GM19099 (cell line): ENCODE results near the gene SCN1B.

Source experiments
- POLR2A ChIP-seq: IDR thresholded peaks from 3 replicates; pipeline ENCODE4 v1.6.1; 2011; ENCODE audit warnings: low read depth; ENCODE audit not compliant: insufficient read length; ENCODE audit errors: extremely low read depth

SCN1B gene

GRCh38 chr19:35030257-35031071 is at the start of gene SCN1B:
TSS of gene SCN1B (plus strand) at chr19:35030470. CDS start at chr19:35030821, 351 bp downstream.
- TF ChIP-seq POLR2A = no peak

DNA sequence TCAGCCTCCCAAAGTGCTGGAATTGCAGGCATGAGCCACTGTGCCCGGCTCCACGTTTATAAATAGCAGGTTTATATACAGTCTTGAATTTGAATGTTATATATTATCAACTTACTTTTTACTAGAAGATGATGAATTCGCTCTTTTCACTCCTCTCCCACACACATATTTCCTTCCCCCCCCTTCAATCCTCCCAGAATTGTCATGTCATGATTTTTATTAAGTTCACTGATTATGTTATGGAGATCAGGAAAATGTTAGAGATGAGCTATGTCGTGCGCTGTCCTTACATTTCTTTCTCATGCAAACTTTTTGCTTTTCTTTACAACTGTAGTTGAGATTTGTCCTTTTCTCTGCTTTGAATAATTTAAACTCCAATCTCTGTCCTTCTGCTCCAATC is 48.0 kb upstream of the SCN1B start:
- TF ChIP-seq POLR2A = no peak

- TF ChIP-seq POLR2A = no peak
Measured at GRCh38 chr19:34983786-34984185, 46.5 kb upstream of the SCN1B start.

DNA sequence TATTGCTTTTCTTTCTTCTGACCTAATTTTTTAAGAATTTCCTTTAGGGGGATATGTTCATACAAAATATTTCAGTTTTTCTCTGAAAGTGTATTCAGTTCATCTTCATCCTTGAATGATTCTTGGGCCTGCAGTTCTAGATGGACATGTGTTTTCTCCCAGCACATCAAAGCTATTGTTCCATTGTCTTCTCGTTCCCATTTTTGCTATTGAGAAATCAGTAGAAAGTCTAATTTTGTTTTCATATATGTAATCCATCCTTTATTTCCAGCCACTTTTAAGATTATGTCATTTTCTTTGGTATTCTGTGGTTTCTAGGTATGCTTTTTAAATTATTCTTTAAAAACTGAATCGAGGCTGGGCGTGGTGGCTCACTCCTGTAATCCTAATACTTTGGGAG is 46.0 kb upstream of the SCN1B start:
- TF ChIP-seq POLR2A = no peak

GRCh38 chr19:34985249-34986022 is 44.8 kb upstream of the SCN1B start:
- no peak for TF ChIP-seq POLR2A

- no peak for TF ChIP-seq POLR2A
Measured at GRCh38 chr19:34988119-34988518, 42.2 kb upstream of the SCN1B start.

DNA sequence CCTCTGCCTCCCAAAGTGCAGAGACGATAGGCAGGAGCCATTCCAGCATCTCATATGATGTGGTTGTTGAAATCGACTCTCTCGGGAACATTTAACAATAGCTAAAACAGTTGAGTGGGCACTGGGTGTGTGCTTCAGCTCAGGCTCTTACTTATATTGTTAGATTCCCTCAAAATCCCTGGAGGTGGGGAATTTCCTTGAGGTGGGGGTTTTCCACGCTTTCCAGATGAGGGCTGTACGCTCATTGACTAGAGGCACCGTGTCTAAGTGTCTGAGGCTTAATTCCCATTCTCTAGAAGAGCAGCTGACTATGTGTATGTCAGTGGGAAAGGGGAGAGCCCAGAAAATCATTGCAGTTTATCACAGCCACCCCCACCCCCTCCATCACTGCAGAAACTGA is 41.0 kb upstream of the SCN1B start:
- no peak for TF ChIP-seq POLR2A

DNA sequence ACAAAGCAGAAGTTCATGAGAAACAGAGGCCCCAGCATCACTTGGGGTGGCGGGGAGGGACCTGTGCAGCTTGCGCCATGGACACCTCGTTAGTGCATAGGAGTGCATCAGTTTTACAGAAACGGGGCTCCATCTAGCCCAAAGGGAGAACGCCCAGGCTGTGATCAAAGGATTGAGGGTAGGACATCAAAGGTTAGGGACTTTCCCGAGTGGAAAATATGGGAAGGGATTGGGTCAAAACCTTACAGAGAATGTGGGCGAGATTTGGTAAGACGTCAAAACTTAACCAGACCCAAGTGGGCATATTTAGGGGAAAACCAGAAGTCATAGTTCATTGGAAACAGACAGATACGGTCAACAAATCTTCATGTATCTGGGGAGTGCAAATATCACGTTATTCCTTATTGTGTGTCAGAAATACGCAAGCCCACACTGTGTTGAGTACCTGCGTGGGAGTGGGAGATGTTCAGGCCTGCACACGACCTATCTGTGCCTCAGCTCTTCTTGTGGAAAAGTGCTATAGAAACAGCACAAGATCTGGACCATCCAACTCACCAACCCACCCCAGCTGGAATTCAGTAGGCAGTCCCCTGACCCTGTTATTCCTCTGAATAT is 39.6 kb upstream of the SCN1B start:
- TF ChIP-seq POLR2A = no peak

DNA sequence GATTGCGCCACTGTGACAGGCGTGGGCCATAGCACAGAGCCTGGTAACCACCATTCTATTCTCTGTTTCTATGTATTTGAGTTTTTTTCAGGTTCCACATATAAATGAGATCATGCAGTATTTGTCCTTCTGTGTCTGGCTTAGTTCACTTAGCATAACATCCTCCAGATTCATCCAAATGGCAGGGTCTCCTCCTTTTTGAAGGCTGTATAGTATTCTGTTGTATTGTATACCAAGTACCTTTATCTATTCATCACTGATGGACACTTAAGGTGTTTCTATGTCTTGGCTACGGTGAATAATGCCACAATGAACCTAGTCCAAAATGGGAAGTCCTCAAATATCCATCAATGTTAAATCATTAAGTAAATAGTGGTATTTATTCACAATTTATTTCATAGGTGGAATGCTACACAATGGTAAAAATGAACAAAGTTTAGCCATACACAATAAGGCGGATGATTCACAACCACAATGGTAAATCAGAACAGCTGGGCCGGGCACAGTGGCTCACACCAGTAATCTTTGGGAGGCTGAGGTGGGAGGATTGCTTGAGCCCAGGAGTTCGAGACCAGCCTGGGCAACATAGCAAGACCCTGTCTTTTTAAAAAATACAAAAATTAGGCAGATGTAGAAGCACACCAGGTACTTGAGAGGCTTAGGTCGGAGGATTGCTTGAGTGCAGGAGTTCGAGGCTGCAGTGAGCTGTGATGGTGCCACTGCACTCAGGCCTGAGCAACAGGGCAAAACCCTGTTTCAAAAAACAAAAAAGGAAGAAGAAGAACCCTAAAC is 38.5 kb upstream of the SCN1B start:
- TF ChIP-seq POLR2A = no peak

DNA sequence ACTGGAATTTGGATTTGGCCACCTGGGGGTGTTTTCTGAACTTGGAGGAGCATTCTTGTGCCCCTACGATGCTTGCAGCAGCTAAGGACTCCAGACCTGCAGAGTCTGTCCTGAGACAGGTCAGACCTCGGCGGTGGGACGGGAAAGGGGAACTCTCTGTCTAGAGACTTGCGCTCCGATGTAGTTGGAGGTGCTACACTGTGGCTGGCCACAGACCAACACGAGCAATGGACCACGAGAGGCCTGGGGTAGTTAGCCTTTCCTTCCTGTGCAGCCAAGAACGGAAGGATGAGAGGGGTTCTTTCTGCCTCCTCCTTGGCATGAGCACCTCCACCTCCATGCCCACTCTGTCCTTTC is 36.0 kb upstream of the SCN1B start:
- no peak for TF ChIP-seq POLR2A

DNA sequence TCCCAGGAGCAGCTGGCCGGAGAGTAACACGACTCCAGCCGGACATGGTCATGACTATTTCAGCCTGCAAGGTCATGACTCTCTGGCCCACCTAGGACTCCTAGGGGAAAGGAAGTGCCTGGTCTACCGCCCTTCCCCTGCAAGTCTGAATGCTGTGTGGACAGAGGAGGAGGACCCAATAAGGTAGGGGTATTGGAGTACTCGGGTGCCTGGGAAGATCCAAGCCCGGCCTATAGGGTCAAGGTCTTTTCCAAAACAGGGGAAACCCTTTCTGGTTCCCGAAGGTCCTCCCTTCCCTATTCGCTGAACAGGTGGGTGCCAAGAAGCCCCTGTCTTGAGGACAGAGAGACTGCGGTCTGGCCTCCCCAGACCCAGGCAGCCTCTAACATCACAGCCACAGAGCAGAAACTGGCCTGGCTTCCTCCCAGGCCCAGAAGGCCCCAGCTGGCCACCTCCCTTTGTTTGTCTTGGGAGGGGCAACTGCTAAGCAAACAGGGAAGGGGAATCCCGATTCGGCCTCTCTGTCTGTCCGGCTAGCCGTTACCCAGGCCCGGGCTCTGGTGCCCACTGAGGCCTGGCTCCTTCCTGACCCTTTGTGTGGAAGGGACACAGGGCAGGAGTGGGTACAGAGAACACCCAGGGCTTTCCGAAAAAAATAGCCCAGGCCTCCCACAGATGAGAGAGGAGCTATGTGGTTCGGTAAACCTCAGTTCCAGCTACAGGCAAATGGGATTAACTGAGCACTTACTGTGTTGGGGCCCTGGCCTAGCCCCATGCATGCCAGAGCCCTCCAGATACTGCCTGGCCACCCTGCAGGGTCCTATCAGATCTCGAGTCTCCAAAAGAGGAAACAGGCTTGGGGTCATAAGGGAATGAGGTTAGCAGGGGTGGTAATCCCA is 35.4 kb upstream of the SCN1B start:
- TF ChIP-seq POLR2A = no peak

- TF ChIP-seq POLR2A = no peak
Measured at GRCh38 chr19:34995551-34995950, 34.7 kb upstream of the SCN1B start.

- TF ChIP-seq POLR2A = no peak
Measured at GRCh38 chr19:34997071-34997617, 33.1 kb upstream of the SCN1B start.
